NCI-H2107 (cell line): ENCODE measurements around the gene ZNRF2.
"Not testable (repeated sequence)": the region's sequence is repeated elsewhere in the genome, so short reads cannot be mapped to it uniquely, and the experiment has no call there.

ENCODE experiments used
- DNase-seq: peaks from one replicate; lab custom pipeline; 2025; lab: John Stamatoyannopoulos, UW

Gene ZNRF2

GRCh38 chr7:30263090-30263710 is 21.2 kb upstream of the ZNRF2 start:
- DNase-seq = no peak

- no peak for DNase-seq
Measured at GRCh38 chr7:30264052-30264451, 20.3 kb upstream of the ZNRF2 start.

GRCh38 chr7:30265189-30265588 is 19.2 kb upstream of the ZNRF2 start:
- not testable (repeated sequence) for DNase-seq

GRCh38 chr7:30266686-30267085 is 17.7 kb upstream of the ZNRF2 start:
- peak; percentile 34 for DNase-seq

- no peak for DNase-seq
Measured at GRCh38 chr7:30268586-30268985, 15.8 kb upstream of the ZNRF2 start.

GRCh38 chr7:30269490-30269889 is 14.9 kb upstream of the ZNRF2 start:
- no peak for DNase-seq

GRCh38 chr7:30270921-30271320 is 13.5 kb upstream of the ZNRF2 start:
- no peak for DNase-seq

GRCh38 chr7:30272126-30272525 is 12.3 kb upstream of the ZNRF2 start:
- DNase-seq = no peak

- DNase-seq = no peak
Measured at GRCh38 chr7:30273552-30273951, 10.8 kb upstream of the ZNRF2 start.

GRCh38 chr7:30274641-30275040 is 9.8 kb upstream of the ZNRF2 start:
- DNase-seq = no peak

- DNase-seq = peak; percentile 15
Measured at GRCh38 chr7:30276203-30276900, 8.0 kb upstream of the ZNRF2 start.

GRCh38 chr7:30278376-30278775 is 6.0 kb upstream of the ZNRF2 start:
- peak; percentile 80 for DNase-seq

- no peak for DNase-seq
Measured at GRCh38 chr7:30278849-30279652, 5.3 kb upstream of the ZNRF2 start.

- DNase-seq = no peak
Measured at GRCh38 chr7:30279653-30279904, 4.8 kb upstream of the ZNRF2 start.

GRCh38 chr7:30280631-30281030 is 3.8 kb upstream of the ZNRF2 start:
- no peak for DNase-seq

GRCh38 chr7:30281263-30281662 is 3.1 kb upstream of the ZNRF2 start:
- no peak for DNase-seq

GRCh38 chr7:30281791-30282190 is 2.6 kb upstream of the ZNRF2 start:
- no peak for DNase-seq

GRCh38 chr7:30282735-30283134 is 1.7 kb upstream of the ZNRF2 start:
- DNase-seq = no peak

- no peak for DNase-seq
Measured at GRCh38 chr7:30285067-30285535, 704 bp downstream of the ZNRF2 start.

GRCh38 chr7:30285536-30286284 is 1.3 kb downstream of the ZNRF2 start:
- no peak for DNase-seq

GRCh38 chr7:30286749-30287148 is 2.4 kb downstream of the ZNRF2 start:
- no peak for DNase-seq

GRCh38 chr7:30287625-30288024 is 3.2 kb downstream of the ZNRF2 start:
- not testable (repeated sequence) for DNase-seq
